CD4-positive, alpha-beta T cell treated with Interleukin-6 for 4 hours (primary cell): Measurements from ENCODE around the gene RBP2.
"Not testable (repeated sequence)": the region's sequence is repeated elsewhere in the genome, so short reads cannot be mapped to it uniquely, and the experiment has no call there.

Experiments used
- DNase-seq: peaks from one replicate; pipeline ENCODE4 v3.0.0-alpha.2; 2020; ENCODE audit warnings: mixed read lengths

RBP2 gene

GRCh38 chr3:139440639-139441556 lies 35.4 kb downstream of the RBP2 start:
- DNase-seq = no peak

- DNase-seq = no peak
These were observed 37.0 kb downstream of the RBP2 start for GRCh38 chr3:139439278-139439677.

- DNase-seq = no peak
These were observed 41.5 kb downstream of the RBP2 start for GRCh38 chr3:139434764-139435307.

GRCh38 chr3:139434228-139434627 lies 42.1 kb downstream of the RBP2 start:
- DNase-seq = no peak

GRCh38 chr3:139433089-139433488 lies 43.2 kb downstream of the RBP2 start:
- no peak for DNase-seq

- no peak for DNase-seq
These were observed 45.8 kb downstream of the RBP2 start for GRCh38 chr3:139430493-139430892.

GRCh38 chr3:139427283-139428060 lies 48.8 kb downstream of the RBP2 start:
- DNase-seq = no peak

- no peak for DNase-seq
These were observed 50.4 kb downstream of the RBP2 start for GRCh38 chr3:139425745-139426400.

GRCh38 chr3:139423232-139423631 lies 53.1 kb downstream of the RBP2 start:
- DNase-seq = no peak

GRCh38 chr3:139421460-139421859 lies 54.9 kb downstream of the RBP2 start:
- no peak for DNase-seq

GRCh38 chr3:139421040-139421439 lies 55.3 kb downstream of the RBP2 start:
- no peak for DNase-seq

- DNase-seq = no peak
These were observed 58.2 kb downstream of the RBP2 start for GRCh38 chr3:139418144-139418543.

GRCh38 chr3:139416275-139416674 lies 60.0 kb downstream of the RBP2 start:
- no peak for DNase-seq

- DNase-seq = no peak
These were observed 61.6 kb downstream of the RBP2 start for GRCh38 chr3:139414608-139415224.

GRCh38 chr3:139412891-139413290 lies 63.4 kb downstream of the RBP2 start:
- not testable (repeated sequence) for DNase-seq
